Esophagus squamous epithelium (tissue), 5 donors: ENCODE measurements around the gene SIAH3. TPM values are rescaled to one million over a fixed set of nuclear protein-coding genes. Genes with fewer than 3 reads are reported as not detected.

Experiments used
- DNase-seq: peaks from one replicate; lab custom pipeline; 2025; lab: John Stamatoyannopoulos, UW
- H3K27ac ChIP-seq, 4 donors: fragments of 200-600 bp; sonication (generic); one replicate each; pipeline ENCODE4 v1.5.1; 2016 to 2019; ENCODE audit warnings: mild to moderate bottlenecking in 1 of 4
- H3K27me3 ChIP-seq, 4 donors: fragments of 200-600 bp; sonication (generic); 1 replicate in 3 of 4; 2 replicates in 1 of 4; pipeline versions ENCODE4 v1.5.1 to v1.6.0; 2017 to 2021; ENCODE audit warnings: antibody characterized with exemption in 1 of 4
- H3K36me3 ChIP-seq, 3 donors: fragments of 200-600 bp; sonication (generic); one replicate each; pipeline ENCODE4 v1.5.1; 2016 to 2019
- H3K4me1 ChIP-seq, 3 donors: fragments of 200-600 bp; sonication (generic); one replicate each; pipeline ENCODE4 v1.5.1; 2017 to 2019
- H3K4me3 ChIP-seq, 4 donors: fragments of 200-600 bp; sonication (generic); 1 replicate in 3 of 4; 2 replicates in 1 of 4; pipeline ENCODE4 v1.5.1; 2016 to 2019; ENCODE audit warnings: mild to moderate bottlenecking in 2 of 4, moderate library complexity in 1 of 4
- H3K9me3 ChIP-seq, 3 donors: fragments of 200-600 bp; sonication (generic); one replicate each; pipeline ENCODE4 v1.5.1; 2016 to 2019
- POLR2A ChIP-seq, 4 donors: fragments of 450-650 bp; IDR thresholded peaks; one replicate each; pipeline ENCODE4 v1.6.1; 2017; ENCODE audit warnings: antibody characterized with exemption in 4 of 4, mild to moderate bottlenecking in 4 of 4, moderate library complexity in 3 of 4
- WGBS, 2 donors: methylation state at CpG; one replicate each; pipeline ENCODE4 v1.1.5; 2018; 5-methylcytosine and 5-hydroxymethylcytosine counted together
- intact Hi-C: fragments of 100-400 bp; cut with DNase I; formaldehyde crosslinking; loops from one replicate; pipeline ENCODE4 v1.15.0; 2022
- total RNA-seq, 4 donors: library from RNA; depleted of rRNA; stranded (reverse); fragments of >200 nt; gene quantifications; one replicate each; pipeline ENCODE4 v1.1.0, GENCODE V29; 2016
- TF ChIP-seq, protein P1 (sequence below), 6 experiments: fragments of 450-650 bp in 4 of 6; fragments of 200-600 bp in 2 of 6; sonication (generic) in 2 of 6; IDR thresholded peaks; one replicate each; pipeline ENCODE4 v1.5.1; 2016 to 2019; ENCODE audit warnings: antibody characterized with exemption in 6 of 6, mild to moderate bottlenecking in 4 of 6, moderate library complexity in 4 of 6
- donor health status: DM: yes; HTN: yes; CAD: no.

Gene SIAH3
- total RNA-seq, 4 donors from 2014 or later: 0.09 TPM; not detected in 3

DNA sequence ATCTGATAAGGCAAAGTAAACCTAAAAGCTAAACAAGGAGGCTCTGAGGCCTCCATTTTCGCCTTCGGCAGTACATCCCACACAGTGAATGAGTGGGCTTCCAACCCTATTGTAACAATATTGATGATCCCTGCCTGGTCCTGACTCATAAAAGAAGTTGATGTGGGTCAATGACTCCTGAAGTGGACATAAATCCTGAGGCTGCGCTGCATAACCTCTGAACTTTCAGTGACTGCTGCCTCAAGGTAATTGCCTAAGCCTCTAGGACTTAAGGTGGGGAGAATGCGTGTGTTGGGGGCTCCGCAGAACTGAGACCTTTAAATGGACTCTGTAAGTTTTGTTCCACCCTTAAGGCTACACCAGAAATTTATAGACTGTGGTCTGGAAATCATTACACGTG lies 42.6 kb downstream of the SIAH3 start:
- H3K4me3 ChIP-seq: no peak overlapping the region
- no peak overlapping the region for H3K27ac ChIP-seq
- TF ChIP-seq, protein P1, sequence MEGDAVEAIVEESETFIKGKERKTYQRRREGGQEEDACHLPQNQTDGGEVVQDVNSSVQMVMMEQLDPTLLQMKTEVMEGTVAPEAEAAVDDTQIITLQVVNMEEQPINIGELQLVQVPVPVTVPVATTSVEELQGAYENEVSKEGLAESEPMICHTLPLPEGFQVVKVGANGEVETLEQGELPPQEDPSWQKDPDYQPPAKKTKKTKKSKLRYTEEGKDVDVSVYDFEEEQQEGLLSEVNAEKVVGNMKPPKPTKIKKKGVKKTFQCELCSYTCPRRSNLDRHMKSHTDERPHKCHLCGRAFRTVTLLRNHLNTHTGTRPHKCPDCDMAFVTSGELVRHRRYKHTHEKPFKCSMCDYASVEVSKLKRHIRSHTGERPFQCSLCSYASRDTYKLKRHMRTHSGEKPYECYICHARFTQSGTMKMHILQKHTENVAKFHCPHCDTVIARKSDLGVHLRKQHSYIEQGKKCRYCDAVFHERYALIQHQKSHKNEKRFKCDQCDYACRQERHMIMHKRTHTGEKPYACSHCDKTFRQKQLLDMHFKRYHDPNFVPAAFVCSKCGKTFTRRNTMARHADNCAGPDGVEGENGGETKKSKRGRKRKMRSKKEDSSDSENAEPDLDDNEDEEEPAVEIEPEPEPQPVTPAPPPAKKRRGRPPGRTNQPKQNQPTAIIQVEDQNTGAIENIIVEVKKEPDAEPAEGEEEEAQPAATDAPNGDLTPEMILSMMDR (IDR thresholded peaks at IDR 0.05): no peak
- TF ChIP-seq POLR2A (IDR thresholded peaks at IDR 0.05): no peak
- 89 to 90% methylated on average over 6 of the region's 6 CpGs for WGBS, 2 donors
- no peaks in the 10 kb centered on the region for H3K27me3 ChIP-seq
- intact Hi-C loops: no loop called here
- DNase-seq: no peak
- H3K9me3 ChIP-seq: no peaks in the 10 kb centered on the region
- no peaks in the 10 kb centered on the region for H3K4me1 ChIP-seq
- no peaks in the 10 kb centered on the region for H3K36me3 ChIP-seq

DNA sequence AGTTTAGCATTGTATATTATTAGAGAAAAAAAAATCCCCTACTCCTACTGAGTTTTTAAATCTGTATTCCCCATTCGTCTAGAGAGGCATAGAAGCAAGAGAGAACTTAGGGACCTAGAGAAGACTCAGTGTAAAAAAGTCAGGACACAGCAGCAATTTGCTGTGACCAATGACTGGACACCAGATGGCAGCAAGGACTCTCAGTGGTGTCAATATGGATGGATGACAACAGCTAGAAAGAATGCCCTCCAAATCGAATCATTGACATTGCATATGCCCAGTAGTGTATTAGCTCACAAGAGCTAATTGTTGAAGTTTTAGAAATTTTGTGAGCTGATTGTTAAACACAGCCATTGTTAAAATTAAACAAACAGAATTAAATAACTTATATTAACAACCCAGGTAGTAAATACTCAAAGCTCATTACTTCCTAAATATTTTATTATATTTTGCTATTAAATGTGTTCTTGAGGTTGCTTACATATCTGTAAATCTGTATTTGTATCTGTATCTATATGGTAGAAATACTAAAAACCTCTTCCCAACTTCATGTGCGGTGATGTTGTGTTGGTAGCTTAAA lies 43.9 kb downstream of the SIAH3 start:
- TF ChIP-seq, protein P1 (IDR thresholded peaks at IDR 0.05): peak in 4 of 6 experiments; percentile 26 to 48 (median 36)
- TF ChIP-seq POLR2A (IDR thresholded peaks at IDR 0.05): no peak
- WGBS, 2 donors: 43 to 45% methylated on average over 3 of the region's 3 CpGs
- intact Hi-C loops: no loop called here
- Histone ChIP-seq H3K4me3 (no peak overlapping the region), H3K27ac (no peak overlapping the region), H3K4me1 (peaks cover 0 to 5% (median 0%) of the 10 kb centered on the region in 3 donors), H3K36me3 (no peaks in the 10 kb centered on the region), H3K27me3 (no peaks in the 10 kb centered on the region), H3K9me3 (no peaks in the 10 kb centered on the region)
- no peak for DNase-seq

DNA sequence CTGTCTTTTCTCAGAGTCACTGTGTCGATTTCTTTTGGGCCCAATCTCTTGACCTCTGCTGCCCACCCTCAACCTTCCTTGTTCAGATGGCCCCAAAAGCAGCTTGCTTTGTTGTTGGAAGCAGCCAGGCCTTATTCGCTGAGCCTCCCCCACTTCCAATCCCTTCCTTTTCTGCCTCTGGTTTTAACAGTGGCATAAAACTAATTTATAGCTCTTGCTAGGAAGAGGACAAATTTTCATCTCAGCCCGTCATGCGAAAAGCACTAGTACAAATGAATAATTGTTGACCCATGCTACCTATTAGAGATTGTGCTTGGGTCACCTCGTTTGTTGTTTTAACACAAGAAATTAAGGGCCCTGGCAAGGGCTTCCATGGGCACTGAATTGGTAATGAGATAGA lies 51.1 kb downstream of the SIAH3 start:
- 83 to 88% methylated on average over 5 of the region's 5 CpGs for WGBS, 2 donors
- H3K27me3 ChIP-seq: no peaks in the 10 kb centered on the region
- no peaks in the 10 kb centered on the region for H3K36me3 ChIP-seq
- H3K4me3 ChIP-seq: no peak overlapping the region
- intact Hi-C loops: no loop called here
- TF ChIP-seq, protein P1 (IDR thresholded peaks at IDR 0.05): no peak
- no peak for TF ChIP-seq POLR2A (IDR thresholded peaks at IDR 0.05)
- H3K4me1 ChIP-seq: peaks cover 0 to 5% (median 0%) of the 10 kb centered on the region in 3 donors
- no peaks in the 10 kb centered on the region for H3K9me3 ChIP-seq
- no peak overlapping the region for H3K27ac ChIP-seq
- DNase-seq: no peak

DNA sequence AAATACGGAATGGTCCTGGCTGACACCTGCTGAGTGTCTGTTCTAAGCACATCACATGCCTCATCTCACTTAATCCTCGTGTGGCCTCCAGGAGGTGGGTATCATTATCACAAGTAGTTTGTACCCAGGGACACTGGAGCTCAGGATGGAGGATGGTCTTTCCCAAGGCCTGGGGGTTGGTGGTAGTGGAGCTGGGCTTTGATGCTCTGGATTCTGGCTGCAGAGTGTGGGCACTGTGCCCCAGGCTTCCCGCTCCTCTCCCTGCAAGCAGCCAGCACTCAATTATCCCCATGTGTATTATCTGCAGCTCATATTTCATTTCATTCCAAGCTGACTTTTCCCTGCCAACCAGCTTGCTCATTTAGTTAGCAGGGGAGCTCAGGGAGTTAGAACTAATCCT lies 52.1 kb downstream of the SIAH3 start:
- H3K4me3 ChIP-seq: no peak overlapping the region
- no peaks in the 10 kb centered on the region for H3K27me3 ChIP-seq
- DNase-seq: no peak
- no peaks in the 10 kb centered on the region for H3K9me3 ChIP-seq
- H3K36me3 ChIP-seq: no peaks in the 10 kb centered on the region
- intact Hi-C loops: no loop called here
- H3K27ac ChIP-seq: no peak overlapping the region
- WGBS, 2 donors: 62 to 78% methylated on average over 2 of the region's 3 CpGs
- H3K4me1 ChIP-seq: peaks cover 0 to 5% (median 0%) of the 10 kb centered on the region in 3 donors
- no peak for TF ChIP-seq POLR2A (IDR thresholded peaks at IDR 0.05)
- TF ChIP-seq, protein P1 (IDR thresholded peaks at IDR 0.05): no peak

DNA sequence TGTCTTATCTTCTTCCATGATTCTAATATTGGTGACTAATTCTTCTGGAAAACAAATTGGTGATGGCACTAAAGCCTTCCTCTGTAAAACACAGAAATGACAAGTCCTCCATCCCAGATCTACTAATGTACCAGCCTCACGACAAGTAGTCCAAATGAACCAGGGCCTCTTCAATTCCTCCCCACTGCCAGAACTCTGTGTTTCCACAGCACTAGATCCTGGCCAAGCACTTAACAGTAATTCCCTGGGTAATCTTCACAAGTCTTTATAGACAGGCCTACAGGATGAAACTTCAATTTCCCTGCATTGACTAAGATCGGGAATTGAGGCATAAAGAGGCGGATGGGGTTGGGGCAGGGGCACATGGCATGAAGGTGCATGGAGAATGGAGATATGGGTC lies 52.7 kb downstream of the SIAH3 start:
- Histone ChIP-seq H3K27me3 (no peaks in the 10 kb centered on the region), H3K9me3 (no peaks in the 10 kb centered on the region), H3K27ac (no peak overlapping the region), H3K4me3 (no peak overlapping the region), H3K4me1 (peaks cover 0 to 5% (median 0%) of the 10 kb centered on the region in 3 donors), H3K36me3 (no peaks in the 10 kb centered on the region)
- intact Hi-C loops: no loop called here
- WGBS, 2 donors: 88 to 89% methylated on average over 3 of the region's 3 CpGs
- TF ChIP-seq, protein P1 (IDR thresholded peaks at IDR 0.05): no peak
- TF ChIP-seq POLR2A (IDR thresholded peaks at IDR 0.05): no peak
- DNase-seq: no peak
